Stimulated activated naive CD4-positive, alpha-beta T cell treated with Interleukin-2 at 50 U/mL for 16 hours (primary cell): ENCODE measurements around the gene RGPD6.
"Not testable (repeated sequence)": the region's sequence is repeated elsewhere in the genome, so short reads cannot be mapped to it uniquely, and the experiment has no call there.

Experiments used
- DNase-seq: peaks from one replicate; lab custom pipeline; 2025; lab: John Stamatoyannopoulos, UW

RGPD6 gene

GRCh38 chr2:110481200-110481599 is 95.8 kb downstream of the RGPD6 start:
- DNase-seq: not testable (repeated sequence)

- not testable (repeated sequence) for DNase-seq
Observed at GRCh38 chr2:110480084-110480483, 96.9 kb downstream of the RGPD6 start.

- DNase-seq: not testable (repeated sequence)
Observed at GRCh38 chr2:110477370-110477769, 99.7 kb downstream of the RGPD6 start.

GRCh38 chr2:110476952-110477351 is 100.1 kb downstream of the RGPD6 start:
- not testable (repeated sequence) for DNase-seq

GRCh38 chr2:110475627-110476359 is 101.2 kb downstream of the RGPD6 start:
- DNase-seq: not testable (repeated sequence)

- DNase-seq: not testable (repeated sequence)
Observed at GRCh38 chr2:110474898-110475297, 102.1 kb downstream of the RGPD6 start.

GRCh38 chr2:110473059-110473358 is 104.0 kb downstream of the RGPD6 start:
- not testable (repeated sequence) for DNase-seq

- not testable (repeated sequence) for DNase-seq
Observed at GRCh38 chr2:110472171-110473058, 104.6 kb downstream of the RGPD6 start, which contains the start of gene LIMS4. Gene LIMS4 (minus strand): TSS chr2:110472816. CDS start chr2:110472778, 38 bp downstream.

GRCh38 chr2:110468921-110469320 is 108.1 kb downstream of the RGPD6 start:
- DNase-seq: not testable (repeated sequence)

- DNase-seq: not testable (repeated sequence)
Observed at GRCh38 chr2:110465312-110465711, 111.7 kb downstream of the RGPD6 start.
